Measurements from ENCODE around the gene ZMYND8. TPM values are rescaled to one million over a fixed set of nuclear protein-coding genes. Genes with fewer than 3 reads are reported as not detected.

The ZMYND8 gene
- total RNA-seq, 2 experiments from 2014 or later, result 44.3 to 44.7 TPM

DNA sequence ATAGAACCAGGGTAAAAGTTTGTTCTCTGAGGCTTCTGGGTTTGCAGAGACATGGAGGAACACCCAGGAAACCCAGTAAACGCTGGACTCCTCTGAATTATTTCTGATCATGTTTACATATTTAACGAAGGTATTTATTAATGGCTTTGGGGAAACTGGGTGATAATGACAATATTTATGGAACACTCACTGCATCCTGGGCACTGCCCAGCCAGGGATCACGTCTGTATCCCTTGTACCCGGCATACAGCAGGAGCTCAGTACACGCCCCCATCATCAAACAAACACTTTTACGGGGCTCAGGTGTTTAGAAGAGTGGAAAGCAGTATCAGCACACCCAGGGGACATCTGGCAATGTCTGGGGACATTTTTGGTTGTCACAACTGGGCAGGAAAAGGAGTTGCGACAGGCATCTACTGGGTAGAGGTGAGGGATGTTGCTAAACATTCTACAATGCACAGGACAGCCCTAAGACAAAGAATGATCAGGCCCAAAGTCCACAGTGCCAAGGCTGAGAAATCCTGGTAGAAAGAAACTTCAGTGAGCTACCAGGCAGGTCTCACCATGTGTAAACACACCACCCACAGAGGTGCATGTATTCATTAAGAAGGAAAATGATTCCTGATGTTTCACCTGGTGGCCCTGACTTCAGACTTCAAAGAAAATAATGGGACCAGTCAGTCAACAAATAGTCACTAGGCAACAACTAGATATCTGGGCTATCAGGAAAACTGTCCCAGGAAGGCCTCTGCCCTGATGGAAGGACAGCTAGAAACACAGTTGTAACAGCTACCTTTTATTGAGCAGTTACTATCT lies 35.3 kb downstream of the ZMYND8 start:
- Mint-ChIP-seq H3K36me3 (ENCODE audit: low read depth) (peaks cover 22% of the 10 kb centered on the region), H3K27ac (peak overlapping the region; percentile 39), H3K9me3 (ENCODE audit: insufficient read depth) (no peaks in the 10 kb centered on the region), H3K4me1 (ENCODE audit: low read depth) (peaks cover 54% of the 10 kb centered on the region), H3K27me3 (ENCODE audit: low read depth) (no peaks in the 10 kb centered on the region), H3K4me3 (no peak overlapping the region)
- POLR2A ChIA-PET, result no interaction called here
- no peak for DNase-seq
- CTCF ChIA-PET, result interaction anchor here (1.0 kb wide), 1 partner anchor 63 kb away, joined by 3 read pairs; no protein-coding TSS in a partner anchor
- no peak for ATAC-seq

DNA sequence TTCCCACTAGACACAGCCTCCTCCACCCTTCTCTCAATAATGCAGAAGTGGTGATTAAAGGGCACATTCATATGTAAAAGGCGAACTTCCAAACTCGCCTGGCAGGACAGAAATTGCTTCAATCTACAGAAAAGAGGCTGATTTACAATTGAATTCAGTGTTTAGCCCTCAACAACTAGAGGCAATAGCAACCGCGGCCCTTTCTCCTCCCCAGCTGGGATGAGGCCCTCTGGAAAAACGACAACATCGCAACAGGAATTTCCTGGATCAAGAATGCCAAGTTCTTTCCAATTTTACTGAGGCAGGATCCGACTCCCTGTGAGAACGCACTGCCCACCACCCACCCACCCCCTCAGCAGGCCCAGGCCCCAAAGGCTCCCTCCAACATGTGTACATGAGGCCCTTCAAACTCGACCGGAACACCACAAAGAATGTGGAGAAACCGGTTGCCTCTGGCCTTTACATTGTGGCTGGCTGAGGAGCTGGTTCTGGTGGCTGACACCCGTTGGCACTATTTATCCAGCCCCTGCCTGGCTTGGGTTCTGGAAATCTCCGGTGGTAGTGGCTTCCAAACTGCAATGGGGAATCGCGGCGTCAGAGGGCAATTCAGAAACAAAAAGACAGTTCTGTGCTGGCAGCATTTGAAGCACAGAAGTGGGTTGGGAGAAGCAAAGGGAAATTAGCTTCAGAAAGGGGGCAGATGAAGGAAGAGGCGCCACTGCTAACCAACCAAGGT lies 36.8 kb downstream of the ZMYND8 start:
- no peak for ATAC-seq
- Mint-ChIP-seq H3K4me3 (peak overlapping the region; percentile 49), H3K36me3 (ENCODE audit: low read depth) (peaks cover 23% of the 10 kb centered on the region), H3K27me3 (ENCODE audit: low read depth) (no peaks in the 10 kb centered on the region), H3K9me3 (ENCODE audit: insufficient read depth) (no peaks in the 10 kb centered on the region), H3K27ac (peak overlapping the region; percentile 91), H3K4me1 (ENCODE audit: low read depth) (peaks cover 60% of the 10 kb centered on the region)
- POLR2A ChIA-PET, result interaction anchor here (1.0 kb wide), 1 partner anchor 182 kb away, joined by 3 read pairs; the partner anchor contains the start of gene NCOA3
- CTCF ChIA-PET, result interaction anchor here (1.1 to 1.4 kb wide), 4 partner anchors 34 to 114 kb away, joined by 3 to 4 read pairs (median 3); no protein-coding TSS in a partner anchor
- DNase-seq, result no peak

DNA sequence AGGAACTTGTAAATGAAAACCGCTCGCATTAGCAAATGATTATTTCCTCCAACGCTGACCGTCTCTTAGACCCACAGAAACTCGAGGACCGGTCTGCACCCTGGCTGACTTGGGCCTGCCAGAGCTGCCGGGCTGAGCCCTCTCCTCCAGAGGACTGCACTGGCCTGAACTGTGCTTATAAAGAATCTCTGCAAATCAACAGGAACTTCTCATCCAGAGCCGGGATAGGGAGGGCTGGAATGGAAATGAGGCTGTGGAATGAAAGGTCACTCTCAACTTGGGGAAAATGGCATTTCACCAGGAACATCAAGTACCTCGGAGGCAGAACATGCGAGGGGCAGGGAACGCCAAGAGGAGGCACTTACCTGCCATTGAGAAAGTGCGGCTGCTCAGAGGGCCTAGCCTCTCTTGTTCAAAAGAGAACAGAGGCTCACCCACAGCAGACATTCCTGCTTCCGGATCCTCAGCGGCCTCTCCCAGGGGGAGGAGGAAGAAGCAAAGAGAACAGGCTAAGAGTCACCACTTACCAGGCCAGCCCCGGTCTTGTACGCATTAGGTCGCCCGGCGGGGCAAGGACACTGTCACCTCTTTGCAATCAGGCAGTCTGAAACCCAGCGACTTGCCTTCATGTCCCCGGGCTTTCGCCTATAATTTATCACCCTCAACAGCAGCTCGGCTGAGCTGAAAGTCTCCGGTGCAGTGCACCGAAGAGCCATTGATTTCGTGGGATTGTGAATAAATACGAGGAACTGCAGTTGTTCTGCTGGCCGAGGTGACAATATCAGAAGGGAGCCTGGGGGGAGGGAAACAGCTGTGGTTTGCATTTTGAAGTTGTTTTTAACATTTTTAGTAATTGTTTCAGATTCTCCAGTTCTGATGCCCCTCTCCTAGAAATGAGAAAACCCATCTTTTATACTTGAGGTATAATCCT lies 37.6 kb downstream of the ZMYND8 start:
- CTCF ChIA-PET, result interaction anchor here (1.1 to 1.5 kb wide), 5 partner anchors 20 to 113 kb away, joined by 3 to 5 read pairs (median 3); no protein-coding TSS in a partner anchor
- Mint-ChIP-seq H3K27me3 (ENCODE audit: low read depth) (no peaks in the 10 kb centered on the region), H3K27ac (peak overlapping the region; percentile 91), H3K4me1 (ENCODE audit: low read depth) (peaks cover 60% of the 10 kb centered on the region), H3K9me3 (ENCODE audit: insufficient read depth) (no peaks in the 10 kb centered on the region), H3K36me3 (ENCODE audit: low read depth) (peaks cover 20% of the 10 kb centered on the region), H3K4me3 (peak overlapping the region; percentile 49)
- ATAC-seq, result peak; percentile 21
- peak; percentile 29 for DNase-seq
- POLR2A ChIA-PET, result interaction anchor here (1.0 to 1.6 kb wide), 2 partner anchors 38 to 182 kb away, joined by 3 to 9 read pairs; partner anchors contain the start of genes NCOA3 and ZMYND8

DNA sequence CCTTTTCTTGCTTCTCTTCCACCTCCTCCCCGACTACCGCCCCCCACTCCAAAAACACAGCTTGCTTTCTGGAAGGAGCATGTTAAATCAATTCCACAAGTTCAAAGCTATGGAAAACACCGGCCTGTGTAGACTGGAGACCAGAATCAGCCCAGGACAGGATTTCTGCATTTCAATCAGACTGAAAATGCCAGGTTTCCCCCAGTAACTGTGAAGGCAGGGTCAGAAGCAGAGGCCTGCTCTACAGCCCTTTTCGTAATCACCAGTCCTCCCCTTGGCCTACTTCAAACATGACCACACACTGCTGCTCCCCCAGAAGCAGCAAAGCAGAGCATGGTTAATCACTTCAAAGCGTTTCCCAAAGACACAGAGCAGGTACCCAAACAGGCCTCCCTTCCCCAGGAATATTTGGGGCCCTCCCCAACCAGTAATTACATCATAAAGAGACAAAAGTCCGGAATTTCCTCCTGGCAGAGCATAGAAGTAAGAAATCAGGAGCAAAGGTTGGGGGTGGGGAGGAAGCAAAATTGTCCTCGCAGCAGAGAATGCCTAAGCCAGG lies 38.4 kb downstream of the ZMYND8 start:
- Mint-ChIP-seq H3K4me3 (peak overlapping the region; percentile 55), H3K36me3 (ENCODE audit: low read depth) (peaks cover 18% of the 10 kb centered on the region), H3K4me1 (ENCODE audit: low read depth) (peaks cover 59% of the 10 kb centered on the region), H3K27ac (peak overlapping the region; percentile 91), H3K9me3 (ENCODE audit: insufficient read depth) (no peaks in the 10 kb centered on the region), H3K27me3 (ENCODE audit: low read depth) (no peaks in the 10 kb centered on the region)
- no peak for ATAC-seq
- CTCF ChIA-PET, result interaction anchor here (0.7 to 3.0 kb wide), 5 partner anchors 13 to 66 kb away, joined by 3 to 28 read pairs (median 5); partner anchors contain the start of gene ZMYND8
- POLR2A ChIA-PET, result interaction anchor here (0.8 to 1.6 kb wide), 2 partner anchors 9 to 39 kb away, joined by 3 to 9 read pairs; partner anchors contain the start of gene ZMYND8
- DNase-seq, result no peak

DNA sequence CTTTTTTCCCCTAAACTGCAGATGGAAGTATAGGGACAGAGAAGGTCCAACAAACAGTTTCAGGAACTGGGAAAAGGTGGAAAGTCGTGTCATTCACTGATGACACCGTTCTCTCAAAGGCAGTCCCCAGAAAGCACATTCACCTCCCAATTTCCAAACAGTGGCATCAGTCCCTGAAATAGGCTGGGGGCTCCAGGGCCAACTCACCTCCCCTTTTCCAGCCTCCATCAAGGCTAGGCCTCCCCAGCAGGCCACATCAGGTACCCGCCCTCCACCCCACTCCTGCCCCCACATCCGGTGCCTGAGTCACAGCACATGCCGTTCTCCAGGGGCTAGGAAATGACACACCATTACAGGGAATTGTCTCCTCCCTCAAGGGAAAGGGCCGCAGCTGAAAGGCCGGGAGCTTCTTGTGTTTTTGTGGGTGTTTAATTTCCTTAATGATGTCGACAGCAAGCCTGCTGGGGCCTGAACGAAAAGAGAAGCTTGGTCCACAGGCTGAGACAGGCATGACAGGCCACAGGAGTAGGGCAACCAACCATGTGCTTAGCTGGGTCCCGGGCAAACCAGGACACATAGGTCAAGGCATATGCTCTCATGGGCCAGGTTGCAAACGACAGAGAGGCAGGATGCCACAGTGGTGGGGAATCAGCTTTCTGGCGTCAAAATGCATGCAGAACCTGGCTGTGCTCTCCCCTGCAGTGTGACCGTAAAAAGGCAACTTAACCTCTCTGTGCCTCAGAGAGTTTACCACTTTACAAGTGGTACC lies 39.2 kb downstream of the ZMYND8 start:
- H3K9me3 Mint-ChIP-seq (ENCODE audit: insufficient read depth), result no peaks in the 10 kb centered on the region
- peaks cover 18% of the 10 kb centered on the region for H3K36me3 Mint-ChIP-seq (ENCODE audit: low read depth)
- ATAC-seq (peak; percentile 68), DNase-seq (peak; percentile 61)
- ChIA-PET POLR2A (interaction anchor here (0.8 to 1.6 kb wide), 2 partner anchors 10 to 39 kb away, joined by 3 to 9 read pairs; partner anchors contain the start of gene ZMYND8), CTCF (interaction anchor here (0.7 to 3.0 kb wide), 6 partner anchors 13 to 67 kb away, joined by 3 to 28 read pairs (median 5); partner anchors contain the start of gene ZMYND8)
- peak overlapping the region; percentile 91 for H3K27ac Mint-ChIP-seq
- H3K4me1 Mint-ChIP-seq (ENCODE audit: low read depth), result peaks cover 59% of the 10 kb centered on the region
- peak overlapping the region; percentile 36 for H3K4me3 Mint-ChIP-seq
- no peaks in the 10 kb centered on the region for H3K27me3 Mint-ChIP-seq (ENCODE audit: low read depth)

DNA sequence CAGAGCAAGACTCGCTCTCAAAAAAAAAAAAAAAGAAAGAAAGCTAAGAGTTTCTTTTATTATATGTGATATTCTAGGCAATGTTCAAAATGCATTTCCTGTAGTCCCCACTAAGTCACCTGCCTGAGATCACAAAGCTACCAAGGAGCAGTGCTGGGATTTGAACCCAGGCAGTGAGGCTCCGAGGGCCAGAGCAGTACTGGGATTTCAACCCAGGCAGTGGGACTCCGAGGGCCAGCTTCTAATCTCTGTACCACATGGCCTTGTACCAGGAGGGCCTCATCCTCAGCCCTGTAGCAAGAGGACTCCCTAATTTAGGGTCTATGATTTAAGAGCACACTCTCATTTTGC lies 39.7 kb downstream of the ZMYND8 start:
- no peaks in the 10 kb centered on the region for H3K9me3 Mint-ChIP-seq (ENCODE audit: insufficient read depth)
- H3K4me3 Mint-ChIP-seq, result peak overlapping the region; percentile 15
- no peaks in the 10 kb centered on the region for H3K27me3 Mint-ChIP-seq (ENCODE audit: low read depth)
- POLR2A ChIA-PET, result interaction anchor here (1.6 kb wide), 1 partner anchor 40 kb away, joined by 9 read pairs; the partner anchor contains the start of gene ZMYND8
- H3K4me1 Mint-ChIP-seq (ENCODE audit: low read depth), result peaks cover 59% of the 10 kb centered on the region
- H3K36me3 Mint-ChIP-seq (ENCODE audit: low read depth), result peaks cover 24% of the 10 kb centered on the region
- peak overlapping the region; percentile 91 for H3K27ac Mint-ChIP-seq
- ATAC-seq (no peak), DNase-seq (no peak)
- CTCF ChIA-PET, result interaction anchor here (1.5 to 3.0 kb wide), 3 partner anchors 40 to 68 kb away, joined by 5 to 28 read pairs (median 5); partner anchors contain the start of gene ZMYND8

DNA sequence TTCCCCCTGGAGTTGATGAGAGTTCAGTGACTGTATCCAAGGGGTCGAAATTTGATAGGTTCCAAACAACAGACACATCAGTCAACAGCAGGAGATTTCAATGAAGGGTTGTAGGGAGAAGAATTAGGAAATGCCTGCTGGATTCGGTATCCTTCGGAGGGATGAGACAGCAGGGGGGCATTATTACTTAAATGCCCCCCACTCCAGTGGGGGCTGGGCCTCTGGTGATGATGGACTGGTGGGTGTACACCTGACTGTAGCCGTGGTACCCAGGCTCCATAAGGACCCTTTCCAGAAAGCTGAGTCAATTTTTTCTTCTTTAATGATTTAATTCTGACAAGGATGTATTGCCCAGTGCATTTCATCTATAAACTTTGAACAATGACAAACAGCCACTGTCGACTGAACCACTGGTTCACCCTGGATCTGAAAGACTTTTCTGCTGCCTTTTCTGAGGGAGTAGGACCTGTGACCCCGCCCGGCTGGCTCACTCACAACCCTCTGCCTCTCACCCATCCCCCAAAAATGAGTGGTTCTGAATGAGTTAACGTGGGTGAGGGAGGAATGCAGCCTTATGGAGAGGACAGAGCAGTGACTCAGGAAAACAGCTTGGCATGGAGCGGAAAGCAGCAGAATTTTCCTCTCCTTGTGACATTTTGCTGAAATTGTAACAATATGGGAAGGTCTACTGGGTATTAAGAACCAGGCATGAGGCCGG lies 41.0 kb downstream of the ZMYND8 start:
- H3K9me3 Mint-ChIP-seq (ENCODE audit: insufficient read depth), result no peaks in the 10 kb centered on the region
- H3K4me1 Mint-ChIP-seq (ENCODE audit: low read depth), result peaks cover 49% of the 10 kb centered on the region
- ATAC-seq (no peak), DNase-seq (no peak)
- peaks cover 30% of the 10 kb centered on the region for H3K36me3 Mint-ChIP-seq (ENCODE audit: low read depth)
- H3K27ac Mint-ChIP-seq, result peak overlapping the region; percentile 20
- CTCF ChIA-PET, result interaction anchor here (1.7 to 3.0 kb wide), 2 partner anchors 43 to 69 kb away, joined by 5 to 28 read pairs; no protein-coding TSS in a partner anchor
- no peak overlapping the region for H3K4me3 Mint-ChIP-seq
- POLR2A ChIA-PET, result no interaction called here
- H3K27me3 Mint-ChIP-seq (ENCODE audit: low read depth), result no peaks in the 10 kb centered on the region

DNA sequence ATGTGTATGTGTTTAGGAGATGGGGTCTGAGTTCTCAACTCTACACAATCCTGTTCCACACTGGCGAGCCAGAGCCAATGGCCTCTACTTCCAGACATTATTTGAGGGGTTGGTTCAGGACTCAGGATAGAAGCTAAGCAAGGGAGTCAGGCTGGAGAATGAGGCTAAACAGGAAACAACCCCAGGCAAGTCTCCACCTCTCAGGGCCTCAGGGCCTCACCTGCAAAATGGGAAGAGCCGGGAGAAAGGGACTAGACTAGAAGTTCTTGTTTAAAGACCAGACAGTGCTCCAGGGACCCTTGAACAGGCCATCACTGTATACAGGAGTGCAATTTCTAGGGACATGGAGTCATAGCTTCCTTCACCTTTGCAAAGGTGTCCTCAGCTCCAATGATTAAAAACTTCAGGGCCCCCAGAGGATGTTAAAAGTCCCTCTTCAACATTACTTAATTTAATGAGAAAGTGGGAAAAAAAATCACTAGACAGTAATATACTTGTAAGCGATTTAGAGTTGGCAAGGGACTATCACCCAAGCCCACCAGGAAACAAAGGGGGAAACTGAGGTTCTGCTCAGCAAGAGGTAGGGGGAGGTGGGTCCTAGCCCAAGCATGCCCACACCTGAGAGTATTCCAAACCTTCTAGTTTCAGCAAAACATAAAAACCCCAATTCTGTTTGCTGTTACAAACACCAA lies 41.7 kb downstream of the ZMYND8 start:
- Mint-ChIP-seq H3K27me3 (ENCODE audit: low read depth) (no peaks in the 10 kb centered on the region), H3K4me3 (no peak overlapping the region), H3K4me1 (ENCODE audit: low read depth) (peaks cover 43% of the 10 kb centered on the region), H3K36me3 (ENCODE audit: low read depth) (peaks cover 34% of the 10 kb centered on the region), H3K27ac (peak overlapping the region; percentile 41), H3K9me3 (ENCODE audit: insufficient read depth) (no peaks in the 10 kb centered on the region)
- no peak for DNase-seq
- no peak for ATAC-seq
- ChIA-PET CTCF (no interaction called here), POLR2A (no interaction called here)

DNA sequence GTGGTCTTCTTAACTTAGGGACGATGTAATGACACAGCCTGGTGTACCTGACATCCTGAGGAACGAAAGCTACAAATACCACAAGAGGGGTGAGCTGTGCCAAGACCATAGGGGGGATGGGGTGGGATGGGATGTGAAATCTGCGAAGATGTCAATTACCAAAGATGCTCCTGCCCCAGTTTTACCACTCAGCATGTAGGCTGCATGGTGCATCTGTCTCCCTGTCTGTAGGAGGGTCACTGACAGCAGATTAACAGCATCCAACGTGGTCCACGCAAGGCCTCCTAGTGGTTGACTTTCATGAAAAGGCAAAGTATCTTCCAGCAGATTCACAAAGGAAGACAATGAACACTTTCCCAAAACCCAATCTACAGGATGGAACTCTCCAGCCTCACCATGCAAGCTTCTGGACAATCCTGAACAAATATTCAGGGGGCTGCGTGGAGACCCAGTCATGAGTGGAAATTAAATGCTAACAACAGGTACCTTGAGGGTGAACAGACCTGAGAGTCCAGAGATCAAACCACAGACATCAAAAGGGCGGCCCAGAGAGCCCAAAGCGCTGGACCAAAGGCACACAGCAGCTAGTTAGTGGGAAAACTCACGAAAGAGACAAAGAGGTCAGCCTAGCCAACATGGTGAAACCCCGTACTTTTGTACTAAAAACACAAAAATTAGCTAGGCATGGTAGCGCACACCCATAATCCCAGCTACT lies 44.4 kb downstream of the ZMYND8 start:
- ChIA-PET CTCF (interaction anchor here (1.1 kb wide), 1 partner anchor 39 kb away, joined by 4 read pairs; no protein-coding TSS in a partner anchor), POLR2A (no interaction called here)
- DNase-seq, result no peak
- Mint-ChIP-seq H3K9me3 (ENCODE audit: insufficient read depth) (no peaks in the 10 kb centered on the region), H3K4me3 (no peak overlapping the region), H3K27me3 (ENCODE audit: low read depth) (no peaks in the 10 kb centered on the region), H3K27ac (no peak overlapping the region), H3K4me1 (ENCODE audit: low read depth) (peaks cover 16% of the 10 kb centered on the region), H3K36me3 (ENCODE audit: low read depth) (peaks cover 29% of the 10 kb centered on the region)
- ATAC-seq, result no peak
